AG09309 (cell line): ENCODE results near the gene VSIG2.

Experiments used
- DNase-seq: peaks from one replicate; pipeline ENCODE4 v3.0.0-alpha.2; 2010; ENCODE audit warnings: low read depth
- H3K4me3 ChIP-seq: 2 replicates; pipeline ENCODE4 v1.5.1; 2011; ENCODE audit warnings: mild to moderate bottlenecking, low read depth, low read length, moderate library complexity; ENCODE audit not compliant: control insufficient read depth
- CTCF ChIP-seq: IDR thresholded peaks from 2 replicates; pipeline ENCODE4 v1.5.1; 2011; ENCODE audit warnings: mild to moderate bottlenecking, low read depth, low read length, inconsistent platforms; ENCODE audit not compliant: insufficient read depth, control insufficient read depth; ENCODE audit errors: missing control alignments

Gene VSIG2

GRCh38 chr11:124759266-124760204 lies 7.5 kb upstream of the VSIG2 start:
- no peak for TF ChIP-seq CTCF
- peak overlapping the region; percentile 41; the same call in 1 of the 2 replicates for H3K4me3 ChIP-seq
- DNase-seq, result no peak

GRCh38 chr11:124758355-124759265 lies 6.6 kb upstream of the VSIG2 start:
- peak; percentile 76 for TF ChIP-seq CTCF
- no peak for DNase-seq
- H3K4me3 ChIP-seq, result peak overlapping the region; percentile 41

- TF ChIP-seq CTCF, result no peak
- H3K4me3 ChIP-seq, result no peak overlapping the region
- no peak for DNase-seq
Observed at GRCh38 chr11:124757320-124757719, 5.3 kb upstream of the VSIG2 start.

GRCh38 chr11:124756753-124757227 lies 4.7 kb upstream of the VSIG2 start:
- TF ChIP-seq CTCF, result no peak
- DNase-seq, result no peak
- H3K4me3 ChIP-seq, result no peak overlapping the region

- H3K4me3 ChIP-seq, result no peak overlapping the region
- no peak for TF ChIP-seq CTCF
- no peak for DNase-seq
Observed at GRCh38 chr11:124756033-124756752, 4.1 kb upstream of the VSIG2 start.

- no peak for DNase-seq
- TF ChIP-seq CTCF, result no peak
- no peak overlapping the region for H3K4me3 ChIP-seq
Observed at GRCh38 chr11:124754710-124755109, 2.7 kb upstream of the VSIG2 start.
